Heart left ventricle (tissue), 13 donors: ENCODE results near the gene RNASE13.

ENCODE experiments used
- CTCF ChIP-seq, 12 donors: fragments of 200-600 bp; sonication (generic) in 4 of 12; IDR thresholded peaks; one replicate each; pipeline versions ENCODE4 v1.5.0 to v1.8.0; 2018 to 2022; ENCODE audit warnings: antibody characterized with exemption in 12 of 12, mild to moderate bottlenecking in 5 of 12
- POLR2A ChIP-seq, 2 donors: fragments of 450-650 bp; IDR thresholded peaks; one replicate each; pipeline ENCODE4 v1.6.1; 2017; ENCODE audit warnings: antibody characterized with exemption in 2 of 2, mild to moderate bottlenecking in 2 of 2, moderate library complexity in 2 of 2
- donor health status: ischemic (EF 13 %, LVEDD 7.1; RV severe dilation, severe dysfunction).
- donor health status: DM: no; HTN: yes; CAD: no.
- donor health status: DM: no; HTN: no; CAD: no.
- donor health status: ischemic (EF 25% LVEDD 6.9; RV normal size, moderate dysfunction).
- donor health status: ischemic (EF 25% LVEDD 5.7; RV mildly dilated, moderate dysfunction).
- donor health status: ischemic (EF 35%, LVEDD 5.7; RV mildly dilated, moderate dysfunction).
- donor health status: nonischemic (EF 11% LVEDD 7.7; RV severe dilation, severe dysfunction).
- donor health status: DM: yes; HTN: yes; CAD: no.
- donor health status: PGD.
- donor health status: ischemic (EF 29% LVEDD 5.4; RV normal size, mild dysfunction).
- donor health status: nonischemic (EF 23%, LVEDD 6.1; RV moderate dilation, normal function).

GRCh38 chr14:21072031-21072473 is 37.4 kb upstream of the RNASE13 start:
- peak in 1 of 2 donors; percentile 17 for TF ChIP-seq POLR2A (IDR thresholded peaks at IDR 0.05)
- no peak for TF ChIP-seq CTCF (IDR thresholded peaks at IDR 0.05)
